NCI-H345 treated with DMSO at 0.1 percent for 48 hours (cell line): ENCODE results near the gene YIPF1.

Experiments
- DNase-seq: peaks from one replicate; lab custom pipeline; 2025; ENCODE audit not compliant: unreplicated experiment; lab: John Stamatoyannopoulos, UW

The YIPF1 gene

GRCh38 chr1:53889304-53890298 is at the start of gene YIPF1:
TSS of gene YIPF1 (minus strand) at chr1:53889797. CDS start at chr1:53888937, 860 bp downstream.
- DNase-seq: peak; percentile 81

DNA sequence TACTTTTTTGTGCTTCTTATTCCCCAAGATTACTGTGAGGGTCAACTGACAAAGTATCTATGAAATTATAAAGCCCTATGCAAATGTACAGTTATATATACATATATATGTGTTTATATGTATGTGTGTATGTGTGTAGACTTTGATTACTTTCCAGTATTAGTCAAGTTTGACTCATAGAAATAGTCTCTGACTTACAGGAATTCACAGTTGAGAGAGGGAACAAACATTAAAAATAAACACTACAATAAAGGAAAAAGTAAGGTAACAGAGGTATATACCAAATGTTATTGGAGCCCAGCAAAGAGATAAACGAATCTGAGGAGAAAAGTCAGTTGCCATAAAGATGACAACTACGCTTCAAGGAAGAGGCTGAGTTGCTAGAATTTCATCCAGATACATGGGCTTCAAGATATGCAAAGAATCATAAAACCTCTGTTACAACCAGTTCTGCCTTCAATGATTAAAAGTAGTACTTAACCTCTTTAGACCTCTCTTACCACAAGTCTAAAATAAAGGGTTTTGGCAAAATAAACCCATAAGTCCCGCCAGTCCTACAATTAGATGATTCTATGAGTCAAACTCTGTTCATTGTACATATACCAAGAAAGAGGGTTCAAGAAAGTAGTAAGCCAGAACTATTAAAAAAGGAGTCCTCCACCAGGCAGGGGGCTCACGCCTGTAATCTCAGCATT is 48.7 kb upstream of the YIPF1 start:
- no peak for DNase-seq

DNA sequence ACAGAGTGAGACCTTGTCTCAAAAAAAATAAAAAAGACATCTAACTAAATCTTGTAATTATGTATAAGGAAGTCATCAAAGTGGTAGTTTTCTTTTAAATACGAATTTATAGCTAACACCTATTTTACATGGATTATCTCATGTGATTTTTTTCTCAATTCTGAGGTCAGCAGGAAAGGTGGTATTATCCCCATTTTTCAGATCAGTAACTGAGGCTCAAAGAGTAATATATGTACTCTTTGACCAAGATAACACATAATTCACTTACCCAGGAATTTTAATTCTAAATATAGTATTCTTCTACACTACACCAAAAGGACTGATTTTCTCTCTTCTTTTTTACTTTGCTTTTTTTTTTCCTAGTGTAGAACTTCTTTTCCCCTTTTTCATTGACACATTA is 46.8 kb upstream of the YIPF1 start:
- DNase-seq: no peak

GRCh38 chr1:53934170-53934765 is 44.7 kb upstream of the YIPF1 start:
- DNase-seq: no peak

DNA sequence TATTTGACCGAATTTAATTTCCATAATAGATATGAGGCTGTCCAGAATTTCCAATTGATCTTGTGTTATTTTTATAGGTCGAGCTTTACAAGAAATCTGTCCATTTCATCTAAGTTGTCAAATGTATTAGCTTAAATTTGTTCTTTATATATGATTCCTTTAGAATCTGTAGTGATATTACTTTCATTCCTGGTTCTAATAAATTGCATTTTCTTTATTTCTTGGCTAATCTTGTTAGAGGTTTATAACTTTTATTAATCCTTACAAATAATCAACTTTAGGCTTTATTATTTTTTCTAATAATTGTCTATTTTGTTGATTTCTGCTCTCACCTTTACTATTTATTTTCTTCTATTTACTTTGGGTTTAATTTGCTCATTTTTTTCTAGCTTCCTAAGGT is 41.9 kb upstream of the YIPF1 start:
- DNase-seq: no peak

- DNase-seq: no peak
Measured at GRCh38 chr1:53930932-53931331, 41.3 kb upstream of the YIPF1 start.

DNA sequence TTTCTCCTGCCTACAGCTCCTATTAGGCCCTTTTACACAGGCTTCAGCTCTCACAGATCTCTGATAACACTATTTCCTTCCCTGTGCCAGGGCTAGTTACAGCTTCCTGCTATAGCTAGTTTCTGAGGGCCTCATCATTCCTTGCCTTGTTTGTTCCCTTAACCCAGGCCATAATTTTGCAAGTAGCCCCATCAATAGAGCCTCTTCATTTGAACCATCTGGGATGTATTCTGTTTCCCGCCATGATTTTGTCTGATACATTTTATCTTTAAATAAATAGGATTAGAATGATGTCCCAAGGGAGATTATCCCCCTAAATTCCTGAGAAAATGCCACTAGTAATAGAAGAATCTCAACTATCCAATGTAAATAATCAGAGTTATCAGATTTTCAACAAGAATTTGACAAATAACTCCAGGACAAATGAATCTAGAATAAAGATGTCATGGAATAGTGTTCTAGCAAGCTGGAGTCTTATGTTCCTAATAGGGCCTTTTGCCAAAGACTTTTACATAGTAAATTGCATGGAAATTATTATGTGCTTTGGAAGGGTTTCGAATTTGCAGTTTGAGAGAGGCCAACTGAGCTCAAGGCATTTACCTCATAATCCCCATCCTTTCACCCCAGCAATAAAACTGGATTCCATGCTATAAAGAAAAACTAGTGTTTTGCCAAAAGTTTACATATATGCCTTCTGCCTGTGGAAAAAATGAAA is 39.8 kb upstream of the YIPF1 start:
- DNase-seq: no peak

DNA sequence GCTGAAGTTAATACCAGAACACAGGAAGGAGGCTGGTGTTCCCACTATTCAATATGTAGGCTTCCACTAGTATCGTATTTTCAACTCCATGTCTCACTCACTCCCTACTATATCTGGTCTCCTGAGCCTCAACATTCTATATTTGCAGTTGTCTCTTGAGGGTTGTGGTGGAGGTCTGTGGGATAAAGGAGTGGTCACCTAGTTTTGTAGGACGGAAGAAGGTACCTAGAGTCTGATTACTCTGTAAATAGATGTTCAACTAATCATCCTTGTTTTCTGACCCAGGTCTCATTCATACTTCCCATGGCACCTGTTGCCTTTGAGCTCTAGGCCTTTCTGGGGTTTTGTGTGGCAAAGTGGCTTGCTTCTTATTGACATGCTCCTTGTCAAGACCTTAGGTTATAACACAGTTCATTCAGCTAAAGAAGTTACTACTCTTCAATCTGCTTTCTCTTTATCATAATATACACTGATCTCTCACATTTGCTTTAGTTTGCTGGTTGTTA is 37.8 kb upstream of the YIPF1 start:
- no peak for DNase-seq

DNA sequence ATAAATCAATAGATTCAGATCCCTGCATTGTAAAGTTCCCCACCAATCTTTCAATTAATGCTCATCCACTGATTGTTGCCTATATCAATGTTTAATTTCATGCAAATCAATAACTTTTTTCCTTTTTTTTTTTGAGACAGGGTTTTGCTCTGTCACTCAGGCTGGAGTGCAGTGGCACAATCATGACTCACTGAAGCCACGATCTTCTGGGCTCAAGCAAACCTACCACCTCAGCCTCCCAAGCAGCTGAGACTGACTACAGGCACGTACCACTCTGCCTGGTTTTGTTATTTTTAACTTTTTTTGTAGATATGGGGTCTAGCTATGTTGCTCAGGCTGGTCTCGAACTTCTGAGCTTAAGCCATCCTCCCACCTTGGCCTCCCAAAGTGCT is 30.1 kb upstream of the YIPF1 start:
- DNase-seq: no peak

DNA sequence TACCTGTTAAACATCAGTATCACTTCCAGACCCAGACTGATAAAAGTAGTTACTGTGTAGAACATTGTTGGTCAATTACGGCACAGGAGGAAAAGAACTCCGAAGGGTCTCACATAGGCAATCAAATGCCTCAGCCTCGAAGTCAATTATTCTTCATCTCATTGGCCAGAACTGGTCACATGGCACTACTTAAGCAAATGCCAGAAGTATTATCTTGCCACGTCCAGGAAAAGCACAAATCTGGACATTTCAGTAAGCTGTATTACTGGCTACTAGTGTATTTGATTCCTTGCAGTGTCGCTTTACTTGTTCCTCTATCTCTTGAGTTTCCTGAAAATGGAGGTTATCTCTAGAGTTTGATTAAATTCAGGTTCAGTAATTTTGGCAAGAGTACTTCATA is 28.7 kb upstream of the YIPF1 start:
- DNase-seq: no peak

DNA sequence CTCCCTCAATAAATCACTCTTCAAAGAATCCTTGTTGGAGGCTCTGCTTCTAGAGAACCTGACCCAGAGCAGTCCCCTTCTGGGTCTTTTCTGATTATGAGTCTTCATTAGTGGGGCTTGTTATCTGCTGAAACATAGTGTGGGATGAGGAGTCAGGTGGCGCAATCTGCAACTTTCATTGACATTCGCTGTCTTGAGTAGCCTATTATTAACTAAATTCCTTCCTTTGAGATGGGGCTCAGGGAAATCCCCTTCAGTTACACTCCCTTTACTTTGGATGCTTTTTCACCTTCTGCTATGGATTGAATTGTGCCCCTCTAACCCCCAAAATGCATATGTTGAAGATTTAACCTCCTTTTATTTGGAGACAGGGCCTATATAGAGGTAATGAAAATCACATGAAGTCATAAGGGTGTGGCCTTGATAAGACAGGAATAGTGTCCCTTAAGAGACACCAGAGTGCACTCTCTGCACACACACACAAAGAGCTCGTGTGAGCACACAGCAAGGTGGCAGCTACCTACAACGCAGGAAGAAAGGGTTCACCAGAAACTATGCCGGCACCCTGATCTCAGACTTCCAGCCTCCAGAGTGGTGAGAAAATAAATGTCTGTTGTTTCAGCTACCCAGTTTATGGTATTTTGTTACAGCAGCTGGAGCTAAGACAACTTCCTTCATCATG is 23.9 kb upstream of the YIPF1 start:
- DNase-seq: no peak

GRCh38 chr1:53911442-53911841 is 21.8 kb upstream of the YIPF1 start:
- DNase-seq: no peak

DNA sequence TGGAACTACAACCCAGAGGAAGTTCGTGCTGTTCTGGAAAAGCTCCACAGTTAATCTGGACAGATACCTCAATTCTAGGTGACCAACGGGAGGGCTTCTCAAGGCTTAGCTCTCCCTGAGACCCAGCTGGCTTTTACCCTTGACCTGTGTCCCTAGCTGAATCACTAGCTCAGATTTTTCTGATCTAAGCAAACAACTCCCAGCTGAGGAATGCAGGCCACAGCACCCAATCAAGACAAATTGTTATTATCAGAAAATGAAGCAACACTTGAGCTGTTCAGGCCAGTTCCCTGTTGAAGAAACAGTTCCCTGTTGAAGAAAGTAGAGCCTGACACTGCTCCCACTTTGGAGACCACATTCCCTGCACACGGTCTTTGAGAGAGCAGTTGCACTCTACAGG is 20.3 kb upstream of the YIPF1 start:
- DNase-seq: no peak

DNA sequence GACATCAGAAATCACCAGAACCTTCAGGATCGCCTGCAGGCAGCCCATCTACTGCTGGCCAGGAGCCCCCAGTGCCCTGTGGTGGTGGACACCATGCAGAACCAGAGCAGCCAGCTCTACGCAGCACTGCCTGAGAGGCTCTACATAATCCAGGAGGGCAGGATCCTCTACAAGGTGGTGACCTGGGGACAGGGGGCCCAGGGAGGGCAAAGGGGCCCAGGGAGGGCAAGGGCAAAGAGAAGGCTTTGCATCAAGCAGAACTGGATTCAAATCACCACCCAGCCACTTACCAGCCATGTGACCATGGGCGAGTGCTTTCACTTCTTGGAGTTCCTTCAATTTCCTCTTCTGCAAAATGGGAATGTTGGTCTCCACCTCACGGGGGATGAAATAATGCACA is 16.5 kb upstream of the YIPF1 start:
- no peak for DNase-seq

- DNase-seq: no peak
Measured at GRCh38 chr1:53905509-53905908, 15.9 kb upstream of the YIPF1 start.

DNA sequence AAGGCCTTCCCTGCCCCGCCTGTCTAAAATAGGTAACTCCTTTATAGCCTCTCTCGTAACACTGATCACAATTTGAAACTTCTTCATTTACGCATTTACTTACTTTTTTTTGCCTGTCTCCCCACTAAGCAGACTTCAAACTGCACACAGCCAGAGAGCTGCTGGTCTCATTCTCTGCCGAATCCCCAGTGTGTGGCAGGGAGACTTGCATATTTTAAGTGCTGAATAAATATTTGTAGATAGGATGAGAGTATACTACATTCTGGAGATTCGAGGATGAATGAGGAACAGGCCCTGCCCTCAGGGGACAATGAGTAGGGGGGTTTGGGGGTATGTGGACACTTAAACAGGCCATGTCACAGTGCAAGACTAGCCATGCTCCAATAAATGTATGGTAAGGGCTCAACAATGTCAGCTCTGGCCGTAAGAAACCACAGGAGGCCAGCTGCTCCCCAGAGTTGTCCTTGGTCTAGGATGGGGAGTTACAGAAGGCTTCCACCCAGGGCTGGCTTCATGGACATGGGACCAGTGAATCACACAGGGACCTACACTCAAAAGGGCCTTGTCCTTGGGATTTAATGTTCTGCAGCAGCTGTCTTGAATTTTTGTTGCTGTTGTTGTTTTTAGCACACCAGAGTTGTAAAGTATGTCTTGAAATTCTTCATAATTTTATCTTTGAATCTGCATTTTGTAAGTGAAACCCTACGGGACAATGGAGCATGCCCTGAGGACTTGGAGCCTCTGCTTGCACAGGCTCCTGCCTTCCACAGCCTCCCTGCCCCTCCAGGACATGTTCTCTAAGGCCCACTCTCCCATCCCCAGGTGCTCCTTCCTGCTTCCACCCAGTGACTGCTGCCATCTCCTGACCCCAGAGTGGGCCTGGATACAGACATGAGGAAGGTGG is 12.9 kb upstream of the YIPF1 start:
- DNase-seq: no peak

DNA sequence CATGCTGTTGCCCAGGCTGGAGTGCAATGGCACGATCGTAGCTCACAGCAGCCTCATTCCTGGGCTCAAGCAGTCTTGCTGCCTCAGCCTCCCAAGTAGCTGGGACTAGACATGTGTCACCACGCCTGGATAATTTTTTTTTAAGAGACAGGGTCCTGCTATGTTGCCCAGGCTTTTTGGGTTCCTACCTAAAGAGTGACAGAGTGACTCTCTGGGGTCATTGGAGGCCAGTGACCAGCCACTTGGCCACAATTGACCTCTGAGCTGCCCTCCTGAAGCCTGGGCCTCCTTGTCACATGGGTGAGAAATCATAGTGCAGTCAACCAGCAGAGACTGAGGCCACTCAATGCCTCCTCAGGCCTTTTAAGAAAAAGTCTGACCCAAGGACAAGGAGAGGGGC is 10.1 kb upstream of the YIPF1 start:
- DNase-seq: no peak

DNA sequence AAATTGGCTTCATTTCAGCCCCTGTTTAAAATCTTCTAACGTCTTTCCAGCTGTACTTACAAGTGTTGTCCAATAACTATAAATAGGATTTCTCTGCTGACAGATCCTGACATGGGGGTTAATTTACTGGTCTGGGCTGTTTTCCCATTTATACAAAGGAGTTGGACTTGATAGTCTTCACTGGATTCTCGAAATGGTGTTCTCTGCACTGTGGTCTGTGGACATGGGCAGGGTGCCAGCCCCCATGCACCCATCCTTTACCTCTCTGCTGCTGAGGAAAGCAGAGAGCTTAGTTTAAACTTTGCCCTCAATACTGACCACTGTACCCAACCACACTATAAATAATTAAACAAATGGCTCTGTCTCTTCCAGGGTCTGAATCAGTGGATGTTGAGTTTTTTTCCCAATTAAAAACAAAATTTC is 9.6 kb upstream of the YIPF1 start:
- DNase-seq: no peak

DNA sequence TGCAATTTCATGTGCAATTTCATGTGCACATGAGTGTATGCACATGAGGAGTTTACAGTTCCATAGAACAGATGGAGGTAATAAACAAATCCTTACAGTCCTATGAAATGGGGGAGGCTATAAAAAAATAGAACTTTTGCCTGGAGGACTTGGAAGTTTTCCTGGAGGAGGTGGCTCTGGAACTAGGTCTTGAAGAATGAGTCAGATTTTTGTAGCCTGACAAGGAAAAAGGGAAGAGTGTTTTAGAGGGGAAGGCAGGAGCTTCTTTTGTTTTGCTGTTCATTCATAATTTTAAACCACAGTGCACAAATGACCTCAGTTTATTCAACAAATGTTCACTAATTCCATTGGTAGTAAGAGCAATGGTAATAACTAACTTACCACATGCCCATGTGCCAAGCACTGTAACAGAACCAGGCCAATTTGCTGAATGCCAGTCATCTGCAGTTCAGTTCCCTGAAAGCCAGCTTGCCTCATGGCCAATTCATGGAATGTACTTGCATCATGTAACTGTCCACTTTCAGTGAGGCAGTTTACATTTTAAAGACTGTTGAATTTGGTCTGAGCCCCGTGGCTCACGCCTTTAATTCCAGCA is 7.1 kb upstream of the YIPF1 start:
- no peak for DNase-seq
